Right cardiac atrium (tissue), 5 donors: Measurements from ENCODE around the gene CRABP2. TPM values are rescaled to one million over a fixed set of nuclear protein-coding genes. Genes with fewer than 3 reads are reported as not detected.

Experiments used
- ATAC-seq, 2 donors: fragments of 200-7000 bp; cut with Tn5 transposase; one replicate each; pipeline versions ENCODE4 v1.8.0 to v1.9.1; 2020; ENCODE audit warnings: moderate library complexity in 2 of 2, mild to moderate bottlenecking in 1 of 2
- DNase-seq, 3 donors: peaks; one replicate each; pipeline ENCODE4 v3.0.0-alpha.2; 2020
- H3K27ac ChIP-seq: one replicate; pipeline ENCODE4 v1.5.1; 2013; ENCODE audit warnings: mild to moderate bottlenecking, low read length, control low read depth, moderate library complexity
- H3K27me3 ChIP-seq: one replicate; pipeline ENCODE4 v1.6.1; 2013; ENCODE audit not compliant: control insufficient read depth, insufficient read depth
- H3K4me1 ChIP-seq: one replicate; pipeline ENCODE4 v1.6.1; 2013; ENCODE audit warnings: low read length; ENCODE audit not compliant: control insufficient read depth, insufficient read depth
- H3K4me3 ChIP-seq: one replicate; pipeline ENCODE4 v1.5.1; 2013; ENCODE audit warnings: low read length, control low read depth
- H3K9me3 ChIP-seq: one replicate; pipeline ENCODE4 v1.6.1; 2013; ENCODE audit warnings: low read length; ENCODE audit not compliant: control insufficient read depth
- WGBS: extraction: QIAGEN DNeasy Blood & Tissue Kit; methylation state at CpG from one replicate; pipeline ENCODE4 v1.1.7; 2013; 5-methylcytosine and 5-hydroxymethylcytosine counted together
- intact Hi-C, 4 donors: fragments of 100-400 bp; cut with DNase I; formaldehyde crosslinking; loops; one replicate each; pipeline versions ENCODE4 v1.11.0 to v1.14.0; 2022 to 2023
- polyA plus RNA-seq: library from polyadenylated mRNA; stranded (reverse); fragments of 200-250 nt; gene quantifications from one replicate; pipeline ENCODE4 v1.2.3, GENCODE V29; 2013
- total RNA-seq, 4 donors: library from RNA; stranded (reverse); fragmentation: NEBNext Ultra II Directional; extraction: Animal tissue kit (Norgen Biotek cat#: 25700); gene quantifications; one replicate each; pipeline ENCODE4 v1.2.1, GENCODE V29; 2021
- donor health status: healthy with polysubstance abuse.
- donor health status: DM: no; HTN: yes; CAD: no.
- donor health status: DM: no; HTN: no; CAD: no.
- donor health status: DM: no; HTN: yes; CAD: no; lungs with severe emphysema.
- donor health status: DM: yes; HTN: yes; CAD: no.

The CRABP2 gene
- total and polyA plus RNA-seq, 5 donors: 0.71 to 1.6 (median 0.76) TPM

DNA sequence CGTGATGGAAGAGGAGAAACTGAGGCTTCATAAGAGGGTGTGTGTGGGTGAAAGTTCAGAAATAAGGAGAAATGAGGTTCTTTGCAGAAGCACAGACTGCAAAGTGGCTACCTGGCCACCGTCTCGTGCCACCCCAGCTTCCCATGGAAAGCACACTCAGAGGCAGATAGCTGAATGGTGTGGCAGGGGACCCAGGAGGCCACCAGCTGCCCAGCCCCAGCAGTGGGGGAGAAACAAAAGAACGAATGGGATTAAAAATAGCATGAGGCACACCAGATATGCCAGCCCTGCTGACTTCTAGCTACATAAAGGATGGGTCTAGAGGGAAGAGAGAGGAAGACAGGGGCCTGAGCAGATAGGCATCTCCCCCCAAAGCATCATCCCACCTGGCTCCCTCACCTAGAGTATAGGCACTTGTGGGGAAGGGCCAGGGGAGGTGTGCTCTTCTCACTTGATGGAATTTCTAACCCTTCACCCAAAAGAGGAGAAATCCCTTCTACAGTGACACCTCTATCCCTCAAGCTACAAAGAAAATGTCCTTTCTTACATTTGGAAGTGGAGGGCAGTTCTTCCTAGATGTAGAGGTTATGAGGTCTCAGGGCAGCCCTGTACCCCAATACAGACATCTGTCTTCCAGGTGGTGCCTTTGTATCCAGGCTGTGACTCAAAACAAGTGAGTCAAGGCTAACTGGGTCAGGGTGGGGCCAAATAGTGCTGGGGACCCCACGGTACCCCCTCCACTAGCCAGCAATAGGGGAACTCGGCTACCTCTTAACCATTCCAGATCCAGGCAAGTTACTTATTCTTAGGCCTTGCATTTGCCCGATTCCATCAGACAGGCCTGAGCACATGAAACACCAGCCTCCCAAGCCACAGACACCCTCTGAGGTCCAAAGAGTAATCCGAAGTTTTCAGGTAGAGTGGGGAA is 42.6 kb upstream of the CRABP2 start:
- H3K4me3 ChIP-seq: peak overlapping the region; percentile 89
- WGBS: 7% methylated on average over 8 of the region's 8 CpGs
- no peaks in the 10 kb centered on the region for H3K27me3 ChIP-seq
- DNase-seq (no peak), ATAC-seq (no peak)
- H3K4me1 ChIP-seq: peaks cover 25% of the 10 kb centered on the region
- intact Hi-C loops: no loop called here
- H3K27ac ChIP-seq: peak overlapping the region; percentile 100
- H3K9me3 ChIP-seq: no peaks in the 10 kb centered on the region

DNA sequence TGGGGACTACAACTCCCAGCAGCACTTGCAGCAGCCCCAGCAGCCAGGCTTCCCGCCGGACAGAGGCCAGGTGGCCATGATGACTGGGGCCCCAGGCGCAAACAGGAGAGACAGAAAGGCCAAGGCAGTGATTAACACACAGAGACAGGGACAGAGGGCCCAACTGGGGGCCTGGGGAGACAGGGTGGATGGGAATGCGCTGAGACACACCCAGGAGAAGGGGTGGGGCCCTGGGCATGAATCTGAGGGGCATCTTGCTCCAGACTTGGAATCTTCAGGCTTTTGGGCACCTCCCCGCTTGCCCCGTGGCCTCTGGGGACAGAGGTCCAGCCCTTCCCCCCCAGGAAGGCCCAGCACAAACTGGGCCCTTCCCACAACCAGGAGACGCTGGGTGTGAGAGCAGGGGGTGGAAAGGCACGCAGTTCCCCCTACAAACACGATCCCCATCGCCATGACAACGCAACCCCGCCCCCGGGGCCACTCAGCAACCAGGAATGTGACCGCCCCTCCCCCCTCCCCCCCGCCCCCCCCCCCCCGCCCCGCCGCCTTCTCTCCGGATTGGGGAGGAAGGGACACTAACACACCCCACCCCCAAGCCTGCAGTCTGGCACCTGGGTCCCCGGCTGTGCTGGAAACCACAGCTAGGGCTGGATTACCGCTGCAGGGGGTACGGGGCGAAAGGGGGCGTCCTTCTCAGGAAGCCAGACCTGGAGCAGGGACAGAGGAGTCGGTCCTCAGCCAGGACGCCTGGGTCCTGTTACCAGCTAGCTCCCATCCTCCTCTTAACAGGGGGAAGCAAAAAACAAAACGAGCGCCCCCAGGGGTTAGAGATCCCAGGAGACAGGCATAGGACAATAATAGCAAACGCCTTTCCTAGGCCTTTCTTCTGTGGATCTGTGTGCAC is 41.6 kb upstream of the CRABP2 start:
- no peaks in the 10 kb centered on the region for H3K27me3 ChIP-seq
- intact Hi-C loops: no loop called here
- H3K4me3 ChIP-seq: peak overlapping the region; percentile 89
- H3K9me3 ChIP-seq: no peaks in the 10 kb centered on the region
- peak overlapping the region; percentile 100 for H3K27ac ChIP-seq
- peaks cover 23% of the 10 kb centered on the region for H3K4me1 ChIP-seq
- 2% methylated on average over 24 of the region's 29 CpGs for WGBS
- DNase-seq (peak; percentile 98), ATAC-seq (peak; percentile 70 to 72)

DNA sequence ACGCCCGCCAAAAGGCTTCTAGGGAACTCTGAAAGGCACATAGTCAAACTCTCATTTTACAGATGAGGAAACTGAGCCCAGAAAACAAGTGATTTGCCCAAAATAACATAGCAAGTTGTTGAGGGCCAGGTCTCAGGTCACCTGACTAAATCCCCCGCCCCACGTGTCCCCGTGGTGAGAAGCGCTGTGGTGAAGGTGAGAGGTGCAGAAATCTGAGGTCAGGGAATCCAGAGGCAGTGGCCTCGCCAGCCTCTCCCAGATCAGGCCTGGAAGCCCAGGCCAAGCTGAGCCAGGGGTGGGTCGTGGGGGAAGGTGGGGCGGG is 41.0 kb upstream of the CRABP2 start:
- DNase-seq (no peak), ATAC-seq (no peak)
- Histone ChIP-seq H3K27ac (peak overlapping the region; percentile 85), H3K4me1 (peaks cover 23% of the 10 kb centered on the region), H3K4me3 (peak overlapping the region; percentile 37), H3K9me3 (no peaks in the 10 kb centered on the region), H3K27me3 (no peaks in the 10 kb centered on the region)
- WGBS: 52% methylated on average over 9 of the region's 9 CpGs
- intact Hi-C loops: no loop called here

DNA sequence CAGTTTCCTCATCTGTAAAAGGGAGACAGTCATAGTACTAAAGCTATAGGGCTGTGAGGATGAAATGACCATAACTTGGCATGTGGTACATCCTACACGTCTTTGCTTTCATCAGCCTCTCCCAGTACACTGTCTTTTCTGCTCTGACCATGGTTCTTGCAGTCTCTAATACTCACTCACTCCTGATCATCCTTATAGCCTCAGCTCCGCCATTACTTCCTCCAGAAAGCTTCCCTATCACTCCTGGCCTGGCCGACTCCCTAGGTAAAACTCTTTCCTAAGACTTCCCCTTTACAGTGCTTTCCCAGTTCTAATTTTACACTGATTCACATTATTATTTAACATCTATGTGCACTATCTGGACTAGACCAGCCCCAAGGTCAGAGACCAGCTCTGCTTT is 40.5 kb upstream of the CRABP2 start:
- intact Hi-C loops: no loop called here
- Histone ChIP-seq H3K27me3 (no peaks in the 10 kb centered on the region), H3K27ac (peak overlapping the region; percentile 85), H3K9me3 (no peaks in the 10 kb centered on the region), H3K4me3 (no peak overlapping the region), H3K4me1 (peaks cover 23% of the 10 kb centered on the region)
- 59% methylated on average over 3 of the region's 3 CpGs for WGBS
- ATAC-seq (no peak), DNase-seq (no peak)

DNA sequence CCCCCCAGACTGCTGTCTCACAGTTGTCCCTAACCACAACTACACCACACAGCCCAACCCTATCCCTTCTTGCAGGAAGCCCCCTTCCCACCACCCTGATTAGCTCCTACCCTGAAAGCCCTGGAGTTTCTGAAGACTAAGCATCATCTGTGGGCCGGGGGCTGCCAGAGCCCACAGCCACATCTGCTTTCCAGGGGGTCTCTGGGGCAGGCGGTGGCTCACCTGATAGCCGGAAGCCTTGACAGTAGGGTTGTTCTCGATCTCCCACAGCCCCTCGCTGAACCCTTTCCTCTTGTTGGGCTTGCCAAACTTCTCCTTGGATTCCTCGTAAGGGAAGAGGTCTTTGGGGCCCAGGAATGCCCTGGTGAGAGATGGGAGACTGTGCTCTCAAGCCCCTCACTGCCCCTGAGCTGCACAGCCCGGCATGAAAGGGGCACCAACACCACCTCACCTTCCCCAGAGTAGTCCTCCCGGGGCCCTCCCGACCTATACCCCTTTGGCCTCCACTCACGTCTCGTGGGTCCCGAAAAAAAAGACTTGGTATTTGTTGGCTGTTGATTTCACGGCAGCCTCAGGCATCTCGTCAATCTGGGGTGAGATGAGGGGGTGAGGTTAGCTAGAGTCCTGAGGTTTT is 39.5 kb upstream of the CRABP2 start:
- peaks cover 23% of the 10 kb centered on the region for H3K4me1 ChIP-seq
- no peak for ATAC-seq
- no peak overlapping the region for H3K4me3 ChIP-seq
- no peak for DNase-seq
- H3K9me3 ChIP-seq: no peaks in the 10 kb centered on the region
- 76% methylated on average over 14 of the region's 14 CpGs for WGBS
- intact Hi-C loops: no loop called here
- H3K27ac ChIP-seq: no peak overlapping the region
- no peaks in the 10 kb centered on the region for H3K27me3 ChIP-seq

DNA sequence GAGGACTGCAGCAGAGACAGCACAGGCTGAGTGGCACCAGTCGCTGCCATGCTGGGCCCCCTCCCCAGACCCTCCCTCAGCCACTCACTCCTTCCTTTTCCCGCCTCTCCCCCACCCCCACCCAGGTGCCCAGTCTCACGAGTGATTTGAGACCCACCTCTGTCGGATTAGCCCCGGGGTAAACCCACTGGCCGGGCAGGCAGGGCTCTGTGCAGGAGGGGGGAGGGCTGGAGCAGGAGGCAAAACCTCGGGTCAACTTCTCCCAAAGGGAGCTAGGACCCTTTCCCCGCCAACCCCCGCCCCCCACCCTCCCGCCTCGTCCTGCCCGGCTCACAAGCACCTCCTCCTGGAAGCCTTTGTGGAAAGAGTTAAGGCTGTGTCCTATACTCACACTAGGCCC is 39.0 kb upstream of the CRABP2 start:
- DNase-seq (no peak), ATAC-seq (no peak)
- Histone ChIP-seq H3K4me3 (no peak overlapping the region), H3K27ac (no peak overlapping the region), H3K4me1 (peaks cover 20% of the 10 kb centered on the region), H3K27me3 (no peaks in the 10 kb centered on the region), H3K9me3 (no peaks in the 10 kb centered on the region)
- intact Hi-C loops: no loop called here
- 69% methylated on average over 12 of the region's 12 CpGs for WGBS

DNA sequence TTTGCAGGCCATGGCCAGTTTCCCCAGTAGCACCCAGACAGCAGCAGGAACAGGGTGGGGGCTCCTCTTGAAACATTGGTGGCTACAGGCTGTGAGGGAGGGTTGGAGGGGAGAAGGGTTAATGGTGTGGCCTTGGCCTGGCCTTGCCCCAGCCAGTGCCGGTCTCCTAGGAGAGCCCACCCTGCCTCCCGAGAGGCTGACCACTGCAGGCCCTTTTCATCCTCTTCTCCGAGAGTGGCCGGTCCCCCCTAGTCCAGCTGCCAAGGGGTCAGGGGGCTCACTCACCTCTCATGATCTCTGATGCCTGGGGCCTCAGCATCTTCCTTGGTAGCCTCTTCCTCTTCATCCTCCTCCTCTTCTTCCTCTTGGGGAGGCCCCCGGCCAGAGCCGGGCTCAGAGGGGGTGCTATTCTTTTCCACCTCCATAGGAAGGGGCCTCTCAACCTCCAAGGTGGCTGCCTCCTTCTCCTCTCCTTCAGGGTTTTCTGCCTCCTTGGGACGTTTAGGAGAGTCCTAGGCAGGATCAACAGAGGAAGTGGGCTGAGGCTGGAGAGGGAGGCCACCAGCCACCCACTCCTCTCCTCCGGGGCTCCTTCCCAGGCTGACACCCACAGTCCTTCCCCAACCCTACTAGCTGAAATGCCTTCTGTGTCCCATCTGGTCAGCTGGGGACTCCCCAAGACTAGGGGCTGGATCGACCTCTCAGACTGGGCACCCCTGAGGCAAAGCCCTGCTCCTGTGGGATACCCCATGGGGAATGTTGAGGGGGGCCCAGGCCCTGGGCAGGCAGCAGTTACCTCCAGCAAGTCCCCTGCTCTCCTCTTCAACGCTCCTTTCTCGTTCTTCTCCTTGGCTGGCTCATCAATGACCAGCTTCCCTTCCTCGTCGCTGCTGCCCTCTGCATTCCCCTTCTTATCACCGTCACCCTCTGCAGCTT is 38.3 kb upstream of the CRABP2 start:
- Histone ChIP-seq H3K27ac (peak overlapping the region; percentile 25), H3K9me3 (no peaks in the 10 kb centered on the region), H3K4me3 (no peak overlapping the region), H3K4me1 (peaks cover 16% of the 10 kb centered on the region), H3K27me3 (no peaks in the 10 kb centered on the region)
- 80% methylated on average over 14 of the region's 14 CpGs for WGBS
- intact Hi-C loops: no loop called here
- ATAC-seq (no peak), DNase-seq (no peak)

DNA sequence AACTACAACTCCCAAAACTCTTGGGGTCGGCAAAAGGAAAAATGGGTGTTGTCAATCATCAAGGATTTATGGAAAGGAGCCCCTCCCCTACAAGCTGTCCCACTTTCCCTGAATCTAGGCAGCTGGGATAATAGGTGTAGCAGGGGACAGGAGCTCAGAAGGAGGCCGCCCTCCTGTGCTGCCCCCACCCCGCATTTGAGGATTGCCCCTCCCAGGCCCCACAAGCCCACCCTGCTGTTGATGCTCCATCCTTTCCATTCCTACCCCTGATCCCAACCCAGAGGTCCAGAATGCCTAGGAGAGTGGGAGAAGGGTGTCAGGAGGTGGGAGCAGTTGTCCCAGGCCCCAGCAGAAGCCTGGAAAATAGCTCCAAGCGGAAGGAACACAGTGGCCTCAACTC is 37.4 kb upstream of the CRABP2 start:
- DNase-seq: peak in 1 of 3 donors; percentile 13
- Histone ChIP-seq H3K27ac (no peak overlapping the region), H3K9me3 (no peaks in the 10 kb centered on the region), H3K27me3 (no peaks in the 10 kb centered on the region), H3K4me1 (peaks cover 10% of the 10 kb centered on the region), H3K4me3 (no peak overlapping the region)
- intact Hi-C loops: no loop called here
- ATAC-seq: no peak
- WGBS: 95% methylated on average over 4 of the region's 4 CpGs

DNA sequence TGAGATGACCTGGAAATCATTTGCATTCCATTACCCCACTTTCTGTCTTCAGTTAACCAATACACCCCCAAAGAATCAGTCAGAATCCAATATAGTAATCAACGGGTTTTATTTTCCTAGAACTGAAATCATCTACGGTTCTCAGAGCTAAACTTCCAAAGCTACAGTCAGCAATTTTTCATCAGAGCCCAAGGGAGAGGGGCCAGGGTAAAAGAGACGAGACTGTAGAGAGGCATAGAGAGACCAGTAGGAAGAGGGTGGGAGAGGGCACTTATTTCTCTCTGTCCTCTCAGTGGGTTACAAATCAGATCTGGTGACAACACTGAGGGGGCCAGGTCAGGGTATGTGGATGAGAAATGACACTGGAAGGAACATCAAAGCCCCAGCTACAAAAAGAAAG is 36.6 kb upstream of the CRABP2 start:
- DNase-seq: peak in 1 of 3 donors; percentile 14
- no peak for ATAC-seq
- Histone ChIP-seq H3K4me1 (peaks cover 6% of the 10 kb centered on the region), H3K4me3 (no peak overlapping the region), H3K9me3 (no peaks in the 10 kb centered on the region), H3K27ac (peak overlapping the region; percentile 25), H3K27me3 (no peaks in the 10 kb centered on the region)
- 81% methylated on average over 3 of the region's 3 CpGs for WGBS
- intact Hi-C loops: no loop called here

DNA sequence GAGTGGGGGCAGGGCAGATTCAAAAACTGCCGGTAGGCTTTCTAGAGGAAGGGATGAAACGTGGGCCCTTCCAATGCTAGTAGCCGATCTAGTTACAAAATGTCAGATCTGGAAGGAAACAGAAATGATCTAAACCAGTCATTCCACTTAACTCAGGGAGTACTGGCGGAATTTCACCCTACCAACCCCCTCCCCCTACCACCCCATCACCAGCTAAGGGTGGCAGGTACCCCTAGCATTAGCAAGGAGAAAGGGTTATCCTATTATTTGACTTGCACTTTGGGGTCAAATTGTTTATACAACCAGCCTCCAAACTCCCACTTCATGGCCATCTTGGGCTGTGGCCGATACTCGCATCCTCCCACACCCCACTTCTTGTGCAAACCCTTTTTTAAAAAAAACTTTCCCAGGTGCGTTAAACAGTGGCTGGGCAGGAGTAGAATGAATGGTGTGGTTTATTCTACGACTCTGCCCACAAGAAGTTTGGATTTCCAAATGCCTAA is 36.1 kb upstream of the CRABP2 start:
- Histone ChIP-seq H3K4me3 (peak overlapping the region; percentile 8), H3K27ac (peak overlapping the region; percentile 71), H3K4me1 (peaks cover 6% of the 10 kb centered on the region), H3K27me3 (no peaks in the 10 kb centered on the region), H3K9me3 (no peaks in the 10 kb centered on the region)
- DNase-seq (no peak), ATAC-seq (peak in 1 of 2 donors; percentile 1)
- WGBS: 54% methylated on average over 8 of the region's 8 CpGs
- intact Hi-C loops: no loop called here
